Cerebellar nuclear complex (tissue), 1 donor: ENCODE results near the gene TNC.

Source experiments
- DNase-seq, 2 experiments: peaks; one replicate each; lab custom pipeline; 2025; lab: John Stamatoyannopoulos, UW

TNC gene

GRCh38 chr9:115117999-115118878 is at the start of gene TNC:
Gene TNC (minus strand): TSS chr9:115118157. CDS start chr9:115091018, 27,139 bp downstream.
- DNase-seq: no peak

- no peak for DNase-seq
Observed at GRCh38 chr9:115167175-115167574, 49.2 kb upstream of the TNC start.

GRCh38 chr9:115165233-115165632 is 47.3 kb upstream of the TNC start:
- no peak for DNase-seq

- no peak for DNase-seq
Observed at GRCh38 chr9:115164511-115164974, 46.6 kb upstream of the TNC start.

GRCh38 chr9:115162946-115163345 is 45.0 kb upstream of the TNC start:
- no peak for DNase-seq

GRCh38 chr9:115161446-115161845 is 43.5 kb upstream of the TNC start:
- DNase-seq: no peak

- DNase-seq: no peak
Observed at GRCh38 chr9:115158661-115159481, 40.9 kb upstream of the TNC start.

- DNase-seq: no peak
Observed at GRCh38 chr9:115157245-115157674, 39.3 kb upstream of the TNC start.

- DNase-seq: no peak
Observed at GRCh38 chr9:115155037-115155436, 37.1 kb upstream of the TNC start.

GRCh38 chr9:115154617-115155016 is 36.7 kb upstream of the TNC start:
- no peak for DNase-seq

GRCh38 chr9:115152281-115152820 is 34.4 kb upstream of the TNC start:
- DNase-seq: no peak

GRCh38 chr9:115148721-115149120 is 30.8 kb upstream of the TNC start:
- no peak for DNase-seq

- DNase-seq: no peak
Observed at GRCh38 chr9:115146581-115147021, 28.6 kb upstream of the TNC start.

- DNase-seq: no peak
Observed at GRCh38 chr9:115144706-115145105, 26.7 kb upstream of the TNC start.

- DNase-seq: no peak
Observed at GRCh38 chr9:115143689-115144088, 25.7 kb upstream of the TNC start.

- no peak for DNase-seq
Observed at GRCh38 chr9:115142517-115143270, 24.7 kb upstream of the TNC start.

GRCh38 chr9:115142090-115142489 is 24.1 kb upstream of the TNC start:
- no peak for DNase-seq

- no peak for DNase-seq
Observed at GRCh38 chr9:115141612-115142011, 23.7 kb upstream of the TNC start.

GRCh38 chr9:115138151-115138550 is 20.2 kb upstream of the TNC start:
- no peak for DNase-seq

GRCh38 chr9:115137526-115137925 is 19.6 kb upstream of the TNC start:
- DNase-seq: no peak
